ENCODE measurements around the gene PHLPP2. TPM values are rescaled to one million over a fixed set of nuclear protein-coding genes. Genes with fewer than 3 reads are reported as not detected.
A peak's percentile ranks its signal among the peaks of the same experiment; 100 is the strongest.

Gene PHLPP2
- total RNA-seq, 2 experiments from 2014 or later = 6.7 to 14.8 TPM

DNA sequence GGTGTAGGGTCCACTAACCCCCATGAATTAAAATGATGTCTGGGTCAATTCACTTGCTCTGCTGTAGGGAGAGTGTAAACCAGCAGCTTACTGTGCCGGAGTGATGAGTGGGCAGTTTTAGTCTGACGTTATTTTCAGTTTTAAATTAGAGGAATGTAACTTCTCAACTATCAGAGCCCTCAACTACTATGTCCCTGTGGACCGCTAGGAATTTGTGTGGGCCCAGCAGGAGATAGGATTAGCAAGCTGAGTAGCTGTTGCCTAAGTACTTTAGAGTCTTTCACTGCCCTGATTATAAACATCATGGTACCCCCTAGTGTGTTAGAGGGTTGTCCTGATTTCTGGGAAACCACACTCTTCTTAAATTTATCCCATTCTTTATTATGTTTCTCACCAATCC is 87.1 kb downstream of the PHLPP2 start:
- no peak overlapping the region for H2AFZ ChIP-seq (ENCODE audit: low read length)
- no peaks in the 10 kb centered on the region for H3K4me1 ChIP-seq (ENCODE audit: insufficient read depth, low read length, poor library complexity, severe bottlenecking)
- no peaks in the 10 kb centered on the region for H3K9me3 ChIP-seq (ENCODE audit: low read length)
- BruUV-seq (replicated peaks) = no TSS peak
- no peaks in the 10 kb centered on the region for H3K36me3 ChIP-seq (ENCODE audit: insufficient read depth, low read length)
- ChIA-PET POLR2A (no interaction called here), CTCF (ENCODE audit: unreplicated experiment) (no interaction called here)
- no peak overlapping the region for H3K4me3 ChIP-seq (ENCODE audit: low read depth, low read length, poor library complexity, severe bottlenecking)
- TF ChIP-seq, protein P1, sequence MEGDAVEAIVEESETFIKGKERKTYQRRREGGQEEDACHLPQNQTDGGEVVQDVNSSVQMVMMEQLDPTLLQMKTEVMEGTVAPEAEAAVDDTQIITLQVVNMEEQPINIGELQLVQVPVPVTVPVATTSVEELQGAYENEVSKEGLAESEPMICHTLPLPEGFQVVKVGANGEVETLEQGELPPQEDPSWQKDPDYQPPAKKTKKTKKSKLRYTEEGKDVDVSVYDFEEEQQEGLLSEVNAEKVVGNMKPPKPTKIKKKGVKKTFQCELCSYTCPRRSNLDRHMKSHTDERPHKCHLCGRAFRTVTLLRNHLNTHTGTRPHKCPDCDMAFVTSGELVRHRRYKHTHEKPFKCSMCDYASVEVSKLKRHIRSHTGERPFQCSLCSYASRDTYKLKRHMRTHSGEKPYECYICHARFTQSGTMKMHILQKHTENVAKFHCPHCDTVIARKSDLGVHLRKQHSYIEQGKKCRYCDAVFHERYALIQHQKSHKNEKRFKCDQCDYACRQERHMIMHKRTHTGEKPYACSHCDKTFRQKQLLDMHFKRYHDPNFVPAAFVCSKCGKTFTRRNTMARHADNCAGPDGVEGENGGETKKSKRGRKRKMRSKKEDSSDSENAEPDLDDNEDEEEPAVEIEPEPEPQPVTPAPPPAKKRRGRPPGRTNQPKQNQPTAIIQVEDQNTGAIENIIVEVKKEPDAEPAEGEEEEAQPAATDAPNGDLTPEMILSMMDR (conservative IDR thresholded peaks at IDR 0.05; ENCODE audit: low read length) = no peak
- TF ChIP-seq EZH2phosphoT487 (IDR thresholded peaks at IDR 0.05; ENCODE audit: borderline replicate concordance, low read depth, low read length) = no peak
- H3K27ac ChIP-seq (ENCODE audit: low read depth, low read length, poor library complexity, severe bottlenecking) = no peak overlapping the region
- no peak for DNase-seq (ENCODE audit: low spot score)
- no peak overlapping the region for H3K4me2 ChIP-seq (ENCODE audit: low read length)
- intact Hi-C loops (cut with micrococcal nuclease; ENCODE audit: unreplicated experiment) = no loop called here
- H4K20me1 ChIP-seq (ENCODE audit: insufficient read depth, low read length) = no peaks in the 10 kb centered on the region
- H3K79me2 ChIP-seq (ENCODE audit: insufficient read depth, low read depth, low read length) = no peaks in the 10 kb centered on the region
- no peaks in the 10 kb centered on the region for H3K9me2 ChIP-seq (ENCODE audit: insufficient read depth, low read length)

DNA sequence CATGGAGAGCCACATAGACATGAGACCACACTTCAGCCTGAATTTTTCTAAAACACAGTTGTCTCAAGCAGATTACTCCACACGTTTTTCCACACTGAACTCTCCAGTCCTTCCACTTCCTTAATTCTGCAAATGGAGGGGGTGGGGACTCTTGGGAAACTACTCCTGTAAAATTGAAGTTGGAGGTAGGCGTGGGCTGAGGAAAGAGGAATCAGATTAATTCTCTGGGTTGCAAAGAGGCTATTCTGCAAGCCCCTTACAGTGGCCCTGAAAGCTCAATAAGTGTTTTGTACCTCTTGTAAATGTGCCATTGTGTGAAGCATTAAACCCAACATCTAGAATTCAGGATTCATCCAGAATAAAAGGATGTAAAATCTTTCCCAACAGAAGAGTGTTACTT is 88.9 kb downstream of the PHLPP2 start:
- intact Hi-C loops (cut with micrococcal nuclease; ENCODE audit: unreplicated experiment) = no loop called here
- H3K4me2 ChIP-seq (ENCODE audit: low read length) = no peak overlapping the region
- CTCF ChIA-PET (ENCODE audit: unreplicated experiment) = no interaction called here
- no peaks in the 10 kb centered on the region for H3K36me3 ChIP-seq (ENCODE audit: insufficient read depth, low read length)
- no peaks in the 10 kb centered on the region for H4K20me1 ChIP-seq (ENCODE audit: insufficient read depth, low read length)
- no peak overlapping the region for H3K4me3 ChIP-seq (ENCODE audit: low read depth, low read length, poor library complexity, severe bottlenecking)
- no peaks in the 10 kb centered on the region for H3K9me2 ChIP-seq (ENCODE audit: insufficient read depth, low read length)
- TF ChIP-seq, protein P1 (conservative IDR thresholded peaks at IDR 0.05; ENCODE audit: low read length) = no peak
- TF ChIP-seq EZH2phosphoT487 (IDR thresholded peaks at IDR 0.05; ENCODE audit: borderline replicate concordance, low read depth, low read length) = no peak
- H3K9me3 ChIP-seq (ENCODE audit: low read length) = no peaks in the 10 kb centered on the region
- H3K4me1 ChIP-seq (ENCODE audit: insufficient read depth, low read length, poor library complexity, severe bottlenecking) = no peaks in the 10 kb centered on the region
- no peak overlapping the region for H2AFZ ChIP-seq (ENCODE audit: low read length)
- no peak overlapping the region for H3K27ac ChIP-seq (ENCODE audit: low read depth, low read length, poor library complexity, severe bottlenecking)
- no peaks in the 10 kb centered on the region for H3K79me2 ChIP-seq (ENCODE audit: insufficient read depth, low read depth, low read length)
- BruUV-seq (replicated peaks) = no TSS peak
- no peak for DNase-seq (ENCODE audit: low spot score)
- POLR2A ChIA-PET = no interaction called here

DNA sequence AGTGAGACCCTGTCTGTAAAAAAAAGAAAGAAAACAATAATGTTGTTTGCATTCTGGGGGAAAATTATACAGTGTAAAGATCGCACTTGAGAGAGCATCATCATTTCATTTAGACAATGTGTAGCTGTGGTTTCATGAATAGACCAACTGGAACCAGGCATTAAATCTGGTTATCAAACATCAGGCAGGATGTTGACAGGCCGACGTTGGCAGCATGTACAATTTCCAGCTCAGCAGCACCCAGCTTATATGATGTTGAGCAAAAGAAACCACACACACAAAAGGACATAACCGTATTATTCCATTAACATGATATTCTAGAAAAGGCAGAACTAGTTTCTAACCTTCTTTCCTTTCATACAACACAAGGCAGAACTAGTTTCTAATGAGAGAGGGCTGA is 92.7 kb downstream of the PHLPP2 start:
- Histone ChIP-seq H3K79me2 (ENCODE audit: insufficient read depth, low read depth, low read length) (no peaks in the 10 kb centered on the region), H4K20me1 (ENCODE audit: insufficient read depth, low read length) (no peaks in the 10 kb centered on the region), H3K4me1 (ENCODE audit: insufficient read depth, low read length, poor library complexity, severe bottlenecking) (no peaks in the 10 kb centered on the region), H3K4me3 (ENCODE audit: low read depth, low read length, poor library complexity, severe bottlenecking) (no peak overlapping the region), H3K9me2 (ENCODE audit: insufficient read depth, low read length) (no peaks in the 10 kb centered on the region), H3K4me2 (ENCODE audit: low read length) (no peak overlapping the region), H3K36me3 (ENCODE audit: insufficient read depth, low read length) (no peaks in the 10 kb centered on the region), H2AFZ (ENCODE audit: low read length) (0 out of 2 replicates have a peak overlapping the region, but pooled peaks have one; percentile 13), H3K27ac (ENCODE audit: low read depth, low read length, poor library complexity, severe bottlenecking) (no peak overlapping the region), H3K9me3 (ENCODE audit: low read length) (no peaks in the 10 kb centered on the region)
- TF ChIP-seq, protein P1 (conservative IDR thresholded peaks at IDR 0.05; ENCODE audit: low read length) = no peak
- no peak for TF ChIP-seq EZH2phosphoT487 (IDR thresholded peaks at IDR 0.05; ENCODE audit: borderline replicate concordance, low read depth, low read length)
- BruUV-seq (replicated peaks) = no TSS peak
- CTCF ChIA-PET (ENCODE audit: unreplicated experiment) = no interaction called here
- DNase-seq (ENCODE audit: low spot score) = no peak
- intact Hi-C loops (cut with micrococcal nuclease; ENCODE audit: unreplicated experiment) = no loop called here
- POLR2A ChIA-PET = no interaction called here
